NB4 (cell line): ENCODE results near the gene SLC48A1.

Experiments
- CTCF ChIP-seq: IDR thresholded peaks from one replicate; pipeline ENCODE4 v1.5.1; 2012; ENCODE audit warnings: low read depth, low read length
- MAX ChIP-seq: IDR thresholded peaks from 2 replicates; pipeline ENCODE4 v1.6.1; 2011; ENCODE audit warnings: low read depth, low read length

- no peak for TF ChIP-seq CTCF
- no peak for TF ChIP-seq MAX
These were observed 25.4 kb downstream of the SLC48A1 start for GRCh38 chr12:47798382-47798948.
